GM18867 (cell line): ENCODE data around the gene SNAPC3.
"Not testable (repeated sequence)": the region's sequence is repeated elsewhere in the genome, so short reads cannot be mapped to it uniquely, and the experiment has no call there.

Experiments used
- ATAC-seq: cut with Tn5 transposase; IDR thresholded peaks from one replicate; pipeline ENCODE4 v1.9.1; 2021; ENCODE audit warnings: mild to moderate bottlenecking, moderate library complexity; ENCODE audit not compliant: unreplicated experiment

The SNAPC3 gene

GRCh38 chr9:15422372-15423230 lies at the start of gene SNAPC3:
TSS of gene SNAPC3 (plus strand) at chr9:15422876. CDS start at chr9:15422880, 4 bp downstream.
- peak; percentile 98 for ATAC-seq

GRCh38 chr9:15373881-15374280 lies 48.8 kb upstream of the SNAPC3 start:
- no peak for ATAC-seq

- no peak for ATAC-seq
These were observed 48.4 kb upstream of the SNAPC3 start for GRCh38 chr9:15374310-15374709.

- ATAC-seq, result no peak
These were observed 47.9 kb upstream of the SNAPC3 start for GRCh38 chr9:15374825-15375224.

- ATAC-seq, result no peak
These were observed 44.8 kb upstream of the SNAPC3 start for GRCh38 chr9:15377625-15378540.

- ATAC-seq, result not testable (repeated sequence)
These were observed 43.4 kb upstream of the SNAPC3 start for GRCh38 chr9:15379317-15379716.

- ATAC-seq, result not testable (repeated sequence)
These were observed 42.8 kb upstream of the SNAPC3 start for GRCh38 chr9:15379888-15380287.

- ATAC-seq, result no peak
These were observed 41.2 kb upstream of the SNAPC3 start for GRCh38 chr9:15381491-15381890.

DNA sequence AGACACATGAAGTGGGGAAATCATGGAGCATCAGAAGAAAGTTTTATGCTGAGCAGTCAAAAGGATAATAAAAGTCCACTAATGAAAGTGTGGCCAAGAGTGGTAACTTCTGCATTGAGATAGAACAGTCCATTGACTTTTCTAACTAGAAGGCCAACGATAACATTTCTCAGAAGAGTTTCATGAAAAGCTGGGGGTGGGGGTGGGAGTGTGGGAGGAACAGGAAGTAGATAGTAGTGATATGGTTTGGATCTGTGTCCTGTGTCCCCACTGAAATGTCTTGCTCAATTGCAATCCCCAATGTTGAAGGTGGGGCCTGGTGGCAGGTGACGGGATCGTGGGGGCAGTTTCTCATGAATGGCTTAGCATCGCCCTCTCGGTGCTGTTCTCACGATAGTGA lies 36.2 kb upstream of the SNAPC3 start:
- ATAC-seq, result no peak

GRCh38 chr9:15389173-15389572 lies 33.5 kb upstream of the SNAPC3 start:
- ATAC-seq, result no peak

DNA sequence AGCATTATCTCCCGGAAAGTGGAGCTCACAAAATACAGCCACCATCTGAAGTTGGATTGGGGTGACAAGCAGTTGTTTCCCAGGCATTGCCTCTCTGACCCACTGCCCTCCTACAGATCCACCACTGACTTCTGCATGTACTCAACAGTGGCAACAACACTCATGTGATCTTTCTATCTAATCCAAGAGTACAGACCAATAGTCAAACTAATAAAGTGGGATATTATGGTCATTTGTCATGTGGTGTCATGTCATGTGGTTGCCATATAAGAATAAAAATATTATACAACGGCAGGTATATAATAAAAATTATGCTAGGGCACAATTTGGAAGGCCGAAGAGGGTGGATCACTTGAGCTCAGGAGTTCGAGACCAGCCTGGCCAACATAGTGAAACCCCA lies 33.0 kb upstream of the SNAPC3 start:
- no peak for ATAC-seq

DNA sequence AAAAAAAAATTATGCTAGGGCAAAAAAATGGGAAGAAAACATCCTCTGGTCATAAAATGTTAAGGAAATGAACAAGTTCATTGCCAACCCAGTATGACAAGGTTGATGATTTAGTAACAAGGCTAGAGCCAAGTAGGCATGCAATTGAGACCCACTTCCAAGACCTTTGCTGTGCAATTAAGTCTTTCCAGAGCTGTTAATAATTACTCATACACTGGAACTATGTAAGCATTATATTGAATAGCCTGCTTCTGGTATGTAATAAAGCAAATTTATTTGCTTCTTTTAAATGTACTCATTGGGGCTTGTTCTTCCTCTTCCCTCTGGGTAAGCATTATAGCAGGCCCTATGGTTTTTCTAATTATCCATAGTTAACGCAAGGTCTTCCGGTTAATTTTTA lies 32.5 kb upstream of the SNAPC3 start:
- no peak for ATAC-seq

- ATAC-seq, result no peak
These were observed 30.3 kb upstream of the SNAPC3 start for GRCh38 chr9:15392363-15392762.

GRCh38 chr9:15400281-15400941 lies 22.3 kb upstream of the SNAPC3 start:
- no peak for ATAC-seq

- ATAC-seq, result no peak
These were observed 21.4 kb upstream of the SNAPC3 start for GRCh38 chr9:15401266-15401665.

- peak; percentile 64 for ATAC-seq
These were observed 19.5 kb upstream of the SNAPC3 start for GRCh38 chr9:15403155-15403554.

- no peak for ATAC-seq
These were observed 18.5 kb upstream of the SNAPC3 start for GRCh38 chr9:15404171-15404570.

DNA sequence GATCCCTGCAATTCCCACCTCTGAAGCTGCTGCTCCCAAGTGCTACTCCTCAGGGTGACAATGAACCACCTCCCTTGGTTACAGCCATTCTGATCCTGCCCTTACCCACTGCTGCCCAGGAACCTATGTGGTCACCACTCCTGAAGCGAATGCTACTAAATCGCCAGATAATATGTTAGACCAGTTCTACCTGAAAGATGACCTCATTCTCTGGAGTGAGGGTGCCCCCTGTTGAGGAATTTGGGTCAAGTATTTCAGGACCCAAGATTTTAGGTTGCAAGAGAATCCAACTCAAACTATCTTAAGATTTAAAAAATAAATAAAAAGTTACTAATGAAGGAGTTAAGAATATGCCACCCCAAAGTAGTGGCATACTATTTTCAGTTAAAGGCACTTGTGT lies 5.8 kb upstream of the SNAPC3 start:
- ATAC-seq, result peak; percentile 67

GRCh38 chr9:15417626-15418025 lies 5.0 kb upstream of the SNAPC3 start:
- ATAC-seq, result no peak

DNA sequence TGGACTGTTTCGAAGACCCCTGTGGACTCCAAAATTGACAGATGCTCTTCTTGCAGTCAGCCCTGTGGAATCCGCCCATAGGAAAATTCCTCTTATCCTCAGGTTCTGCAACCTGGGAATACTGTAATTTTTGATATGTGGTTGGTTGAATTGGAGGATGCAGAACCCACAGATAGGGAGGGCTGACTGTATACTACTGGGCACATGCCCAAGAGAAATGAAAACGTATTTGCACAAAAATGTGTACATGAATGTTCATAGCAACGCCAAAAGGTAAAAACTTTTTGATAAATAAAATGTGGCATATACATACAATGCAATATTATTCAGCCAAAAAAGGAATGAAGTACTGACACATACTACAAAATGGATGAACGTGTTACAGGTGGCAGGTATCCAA lies 1.9 kb upstream of the SNAPC3 start:
- no peak for ATAC-seq

DNA sequence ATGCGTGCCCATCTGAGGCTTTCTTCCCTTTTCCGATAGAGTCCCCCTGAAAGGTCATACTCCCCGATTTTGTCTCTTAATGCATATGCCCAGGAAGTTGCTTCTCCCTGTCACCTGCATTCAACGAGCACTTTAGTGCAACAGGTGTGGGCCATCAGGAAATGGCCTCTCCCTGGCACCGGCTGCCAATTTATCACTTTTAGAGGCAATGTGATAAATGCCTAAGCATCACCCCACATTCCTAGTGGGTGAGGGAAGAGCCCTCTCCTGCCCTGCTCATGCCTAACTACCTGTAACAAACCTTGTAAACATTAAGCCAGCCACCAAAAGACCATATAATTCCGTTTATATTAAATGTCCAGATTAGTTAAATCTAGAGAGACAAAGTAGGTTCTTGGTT lies 1.1 kb upstream of the SNAPC3 start:
- ATAC-seq, result no peak
